ENCODE data around the gene KLHL20.
A peak's percentile ranks its signal among the peaks of the same experiment; 100 is the strongest.

GRCh38 chr1:173714759-173715537 lies at the start of gene KLHL20:
- peak; percentile 37 for TF ChIP-seq CTCF (IDR thresholded peaks at IDR 0.05; ENCODE audit: low read depth, low read length, poor library complexity, severe bottlenecking)
- no peak for TF ChIP-seq EZH2phosphoT487 (IDR thresholded peaks at IDR 0.05; ENCODE audit: borderline replicate concordance, low read length)
